ENCODE measurements around the gene ENAH.

GRCh38 chr1:225493591-225494246, 159.2 kb downstream of the ENAH start:
- TF ChIP-seq, protein P1, sequence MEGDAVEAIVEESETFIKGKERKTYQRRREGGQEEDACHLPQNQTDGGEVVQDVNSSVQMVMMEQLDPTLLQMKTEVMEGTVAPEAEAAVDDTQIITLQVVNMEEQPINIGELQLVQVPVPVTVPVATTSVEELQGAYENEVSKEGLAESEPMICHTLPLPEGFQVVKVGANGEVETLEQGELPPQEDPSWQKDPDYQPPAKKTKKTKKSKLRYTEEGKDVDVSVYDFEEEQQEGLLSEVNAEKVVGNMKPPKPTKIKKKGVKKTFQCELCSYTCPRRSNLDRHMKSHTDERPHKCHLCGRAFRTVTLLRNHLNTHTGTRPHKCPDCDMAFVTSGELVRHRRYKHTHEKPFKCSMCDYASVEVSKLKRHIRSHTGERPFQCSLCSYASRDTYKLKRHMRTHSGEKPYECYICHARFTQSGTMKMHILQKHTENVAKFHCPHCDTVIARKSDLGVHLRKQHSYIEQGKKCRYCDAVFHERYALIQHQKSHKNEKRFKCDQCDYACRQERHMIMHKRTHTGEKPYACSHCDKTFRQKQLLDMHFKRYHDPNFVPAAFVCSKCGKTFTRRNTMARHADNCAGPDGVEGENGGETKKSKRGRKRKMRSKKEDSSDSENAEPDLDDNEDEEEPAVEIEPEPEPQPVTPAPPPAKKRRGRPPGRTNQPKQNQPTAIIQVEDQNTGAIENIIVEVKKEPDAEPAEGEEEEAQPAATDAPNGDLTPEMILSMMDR (IDR thresholded peaks at IDR 0.05; ENCODE audit: low read length) = no peak
- TF ChIP-seq EZH2 (IDR thresholded peaks at IDR 0.05; ENCODE audit: borderline replicate concordance, low read length) = no peak
